ENCODE data around the gene NF2.
A peak's percentile ranks its signal among the peaks of the same experiment; 100 is the strongest.
"Not testable (repeated sequence)": the region's sequence is repeated elsewhere in the genome, so short reads cannot be mapped to it uniquely, and the experiment has no call there.

Gene NF2

DNA sequence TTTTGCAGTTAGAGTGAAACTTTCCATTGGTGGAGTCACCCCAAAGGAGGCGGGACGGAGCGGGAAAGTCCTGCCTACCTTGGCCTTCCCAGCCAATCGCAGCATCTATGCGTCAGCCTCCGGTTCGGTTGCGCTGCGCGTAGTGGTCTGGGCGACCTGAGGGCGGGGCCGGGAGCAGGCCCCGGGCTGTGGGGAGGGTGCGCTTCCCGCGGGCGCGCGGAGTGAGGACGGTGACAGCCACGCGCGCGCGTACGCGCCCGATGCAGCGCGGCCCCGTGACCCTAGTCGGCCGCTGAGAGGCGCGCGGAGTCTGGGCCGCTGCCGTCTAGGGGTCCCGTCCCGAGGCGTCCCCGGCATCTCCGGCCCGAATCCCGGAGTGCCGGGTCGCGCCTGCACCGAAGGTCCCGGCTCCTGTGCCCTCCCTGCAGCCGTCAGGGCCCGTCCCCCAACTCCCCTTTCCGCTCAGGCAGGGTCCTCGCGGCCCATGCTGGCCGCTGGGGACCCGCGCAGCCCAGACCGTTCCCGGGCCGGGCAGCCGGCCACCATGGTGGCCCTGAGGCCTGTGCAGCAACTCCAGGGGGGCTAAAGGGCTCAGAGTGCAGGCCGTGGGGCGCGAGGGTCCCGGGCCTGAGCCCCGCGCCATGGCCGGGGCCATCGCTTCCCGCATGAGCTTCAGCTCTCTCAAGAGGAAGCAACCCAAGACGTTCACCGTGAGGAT is at the start of gene NF2:
Gene NF2 (plus strand): TSS at position 276 of the 718 bp plus-strand sequence. CDS start 366 bp downstream, at position 642.
- Mint-ChIP-seq H3K36me3 (ENCODE audit: low read depth) (peaks cover 33% of the 10 kb centered on the region), H3K4me3 (peak within 1 kb of the TSS; percentile 93), H3K4me1 (ENCODE audit: low read depth) (peaks cover 33% of the 10 kb centered on the region), H3K27me3 (no peaks in the 10 kb centered on the region), H3K9me3 (no peaks in the 10 kb centered on the region), H3K27ac (peak within 1 kb of the TSS; percentile 97)
- peak; percentile 98 for DNase-seq

DNA sequence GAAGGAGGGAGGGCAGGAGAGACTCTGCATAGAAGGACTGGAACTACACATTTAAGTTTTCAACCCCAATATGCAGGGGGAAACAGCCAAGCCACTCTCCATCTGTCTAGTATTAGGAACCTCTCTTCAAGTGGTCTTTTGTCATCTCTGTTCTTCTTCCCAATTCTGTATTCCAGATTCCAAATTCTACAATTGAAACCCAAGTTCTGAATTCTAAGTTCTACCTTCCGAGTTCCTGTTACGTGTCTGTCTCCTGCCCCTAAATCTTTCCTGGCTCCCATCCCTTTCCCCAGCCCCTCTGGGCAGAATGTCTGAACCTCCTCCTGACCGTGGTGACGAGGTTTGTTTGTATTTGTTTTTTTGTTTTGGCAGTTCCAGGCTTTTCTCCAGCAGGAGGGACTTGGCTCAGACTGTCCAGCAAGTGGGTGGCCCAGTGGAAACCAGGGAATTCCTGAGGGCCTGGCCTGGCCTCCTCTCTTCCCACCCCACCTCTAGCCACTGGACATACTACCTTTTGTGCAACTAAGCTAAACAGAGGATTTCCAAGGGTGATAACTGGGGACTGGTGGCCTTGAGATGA is 48.3 kb upstream of the NF2 start:
- no peaks in the 10 kb centered on the region for H3K27me3 Mint-ChIP-seq
- peaks cover 22% of the 10 kb centered on the region for H3K4me1 Mint-ChIP-seq (ENCODE audit: low read depth)
- H3K36me3 Mint-ChIP-seq (ENCODE audit: low read depth): peaks cover 72% of the 10 kb centered on the region
- no peaks in the 10 kb centered on the region for H3K9me3 Mint-ChIP-seq
- DNase-seq: no peak
- H3K4me3 Mint-ChIP-seq: peak overlapping the region; percentile 96
- H3K27ac Mint-ChIP-seq: peak overlapping the region; percentile 98

DNA sequence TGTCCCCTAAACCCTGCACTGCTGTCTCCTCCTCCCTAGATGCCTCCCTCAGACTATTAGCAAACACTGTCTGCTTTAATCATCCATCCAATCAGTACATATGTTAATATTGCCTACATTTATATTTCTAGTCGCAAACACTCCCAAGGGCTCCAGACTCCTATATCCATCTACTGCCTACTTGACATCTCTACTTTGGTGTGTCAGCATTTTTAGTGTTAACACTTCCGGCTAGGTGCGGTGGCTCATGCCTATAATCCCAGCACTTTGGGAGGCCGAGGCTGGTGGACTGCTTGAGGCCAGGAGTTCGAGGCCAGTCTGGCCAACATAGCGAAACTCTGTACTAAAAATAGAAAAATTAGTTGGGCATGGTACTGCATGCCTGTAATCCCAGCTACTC is 44.4 kb upstream of the NF2 start:
- Mint-ChIP-seq H3K27me3 (no peaks in the 10 kb centered on the region), H3K9me3 (no peaks in the 10 kb centered on the region), H3K36me3 (ENCODE audit: low read depth) (peaks cover 71% of the 10 kb centered on the region), H3K27ac (no peak overlapping the region), H3K4me1 (ENCODE audit: low read depth) (peaks cover 4% of the 10 kb centered on the region), H3K4me3 (no peak overlapping the region)
- no peak for DNase-seq

DNA sequence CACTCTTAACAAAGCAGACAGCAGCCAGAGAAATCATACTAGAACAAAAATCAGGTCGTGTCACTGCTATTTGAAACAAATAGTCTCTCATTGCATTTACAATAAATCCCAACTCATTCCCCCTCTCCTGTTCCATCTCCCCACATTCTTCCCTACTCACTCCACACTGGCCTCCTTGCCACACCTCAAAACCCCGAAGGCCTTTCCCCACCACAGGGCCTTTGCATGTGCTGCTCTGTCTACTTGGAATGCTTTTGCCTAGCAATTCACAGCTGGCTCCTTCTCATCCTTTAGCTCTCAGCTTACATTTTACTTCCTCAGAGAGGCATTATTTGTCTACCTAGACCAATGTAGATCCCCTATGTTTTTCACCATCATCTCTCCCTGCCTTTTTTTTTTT is 43.6 kb upstream of the NF2 start:
- no peak overlapping the region for H3K27ac Mint-ChIP-seq
- no peaks in the 10 kb centered on the region for H3K9me3 Mint-ChIP-seq
- H3K36me3 Mint-ChIP-seq (ENCODE audit: low read depth): peaks cover 71% of the 10 kb centered on the region
- DNase-seq: no peak
- H3K4me3 Mint-ChIP-seq: no peak overlapping the region
- no peaks in the 10 kb centered on the region for H3K27me3 Mint-ChIP-seq
- peaks cover under 1% of the 10 kb centered on the region for H3K4me1 Mint-ChIP-seq (ENCODE audit: low read depth)

DNA sequence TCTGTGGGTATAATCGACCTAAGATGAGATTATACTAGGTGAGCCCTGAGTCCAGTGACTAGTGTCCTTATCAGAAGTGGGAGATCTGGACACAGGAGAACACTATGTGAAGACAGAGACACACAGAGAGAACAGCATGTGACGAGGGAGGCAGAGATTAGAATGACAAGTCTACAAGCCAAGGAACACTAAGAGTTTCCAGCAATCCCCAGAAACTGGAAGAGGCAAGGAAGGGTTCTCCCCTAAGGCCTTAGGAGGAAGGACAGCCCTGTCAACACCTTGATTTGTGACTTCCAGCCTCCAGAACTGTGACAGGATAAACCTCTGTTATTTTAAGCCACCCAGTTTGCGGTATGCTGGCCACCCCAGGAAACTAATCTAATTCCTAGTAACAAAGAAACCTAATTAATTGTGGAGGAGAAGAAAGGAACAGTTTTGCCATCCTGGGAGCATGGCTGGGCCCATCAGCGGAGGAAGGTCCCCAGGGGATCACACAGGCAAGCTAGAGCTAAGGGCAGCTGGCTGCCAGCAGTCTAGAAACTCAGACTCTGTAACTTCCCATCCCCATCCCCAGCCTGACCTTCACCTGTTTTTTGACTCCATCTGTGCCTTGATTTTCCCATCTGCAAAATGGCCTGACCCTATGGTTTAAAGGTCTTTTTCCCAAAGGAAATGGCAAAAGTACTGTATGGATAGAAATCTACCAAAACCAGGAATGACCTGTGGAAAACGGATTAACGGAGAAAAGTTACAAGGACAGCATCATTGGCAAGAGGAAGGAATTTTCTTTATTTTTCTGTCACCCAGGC is 39.6 kb upstream of the NF2 start:
- peaks cover 53% of the 10 kb centered on the region for H3K36me3 Mint-ChIP-seq (ENCODE audit: low read depth)
- H3K27ac Mint-ChIP-seq: no peak overlapping the region
- no peak overlapping the region for H3K4me3 Mint-ChIP-seq

DNA sequence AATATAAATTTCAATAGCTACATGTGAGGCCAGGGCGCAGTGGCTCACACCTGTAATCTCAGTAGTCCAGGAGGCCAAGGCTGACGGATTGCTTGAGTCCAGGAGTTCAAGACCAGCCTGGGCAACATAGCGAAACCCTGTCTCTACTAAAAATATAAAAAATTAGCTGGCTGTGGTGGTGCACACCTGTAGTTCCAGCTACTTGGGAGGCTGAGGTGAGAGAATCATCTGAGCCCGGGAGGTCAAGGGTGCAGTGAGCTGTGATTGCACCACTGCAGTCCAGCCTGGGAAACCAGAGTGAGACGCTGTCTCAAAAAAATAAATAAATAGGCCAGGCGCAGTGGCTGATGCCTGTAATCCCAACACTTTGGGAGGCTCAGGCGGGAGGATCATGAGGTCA is 36.9 kb upstream of the NF2 start:
- not testable (repeated sequence) for H3K27ac Mint-ChIP-seq; DNase-seq; H3K9me3 Mint-ChIP-seq; H3K4me1 Mint-ChIP-seq (ENCODE audit: low read depth); H3K4me3 Mint-ChIP-seq; H3K27me3 Mint-ChIP-seq
- peaks cover 38% of the 10 kb centered on the region for H3K36me3 Mint-ChIP-seq (ENCODE audit: low read depth)

More for the DNA sequence above, 39.6 kb upstream of the NF2 start:
- H3K27me3 Mint-ChIP-seq: no peaks in the 10 kb centered on the region
- H3K9me3 Mint-ChIP-seq: no peaks in the 10 kb centered on the region
- DNase-seq: no peak
- no peaks in the 10 kb centered on the region for H3K4me1 Mint-ChIP-seq (ENCODE audit: low read depth)

DNA sequence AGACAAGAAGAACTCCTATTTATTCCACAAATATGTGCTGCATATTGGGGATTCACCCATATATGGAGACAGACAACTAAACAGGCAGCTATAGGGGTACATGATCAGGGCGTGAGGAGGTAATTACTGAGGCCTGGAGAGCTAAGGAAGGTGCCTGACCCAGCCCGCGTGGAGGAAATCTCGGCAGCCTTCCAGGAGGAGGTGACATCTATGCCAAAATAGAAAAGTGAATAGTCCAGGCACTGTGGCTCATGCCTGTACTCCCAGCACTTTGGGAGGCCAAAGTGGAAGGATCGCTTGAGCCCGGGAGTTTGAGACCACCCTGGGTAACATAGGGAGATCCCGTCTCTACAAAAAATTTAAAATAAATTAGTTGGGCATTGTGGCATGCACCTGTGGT is 36.1 kb upstream of the NF2 start:
- no peak for DNase-seq
- no peak overlapping the region for H3K4me3 Mint-ChIP-seq
- no peaks in the 10 kb centered on the region for H3K27me3 Mint-ChIP-seq
- H3K36me3 Mint-ChIP-seq (ENCODE audit: low read depth): peaks cover 31% of the 10 kb centered on the region
- no peaks in the 10 kb centered on the region for H3K9me3 Mint-ChIP-seq
- H3K27ac Mint-ChIP-seq: no peak overlapping the region
- no peaks in the 10 kb centered on the region for H3K4me1 Mint-ChIP-seq (ENCODE audit: low read depth)

DNA sequence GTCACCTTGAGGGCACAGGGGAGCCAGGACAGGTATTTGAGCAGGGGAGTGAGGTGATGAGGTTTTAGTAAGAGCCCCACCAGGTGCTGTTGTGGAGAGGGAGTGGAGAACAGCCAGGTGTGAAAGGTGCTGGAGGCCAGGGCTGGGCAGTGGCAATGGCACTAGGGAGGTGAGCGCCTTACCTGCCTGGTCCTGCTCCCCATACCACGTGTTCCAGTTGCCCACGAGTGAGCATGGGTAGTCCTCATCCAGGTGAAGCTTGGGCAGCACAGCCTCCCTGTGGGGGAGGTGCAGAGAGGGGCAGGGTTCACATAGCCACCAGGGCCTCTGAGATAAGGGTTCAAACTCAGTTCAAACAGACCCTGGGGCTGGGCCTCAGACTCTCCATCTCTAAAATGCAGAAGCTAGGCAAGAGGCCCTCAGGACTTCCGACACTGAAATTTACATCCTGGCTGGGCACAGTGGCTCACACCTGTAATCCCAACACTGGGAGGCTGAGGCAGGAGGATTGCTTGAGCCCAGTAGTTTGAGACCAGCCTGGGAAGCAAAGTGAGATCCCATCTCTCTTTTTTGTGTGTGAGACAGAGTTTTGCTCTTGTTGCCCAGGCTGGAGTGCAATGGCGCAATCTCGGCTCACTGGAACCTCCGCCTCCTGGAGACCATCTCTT is 34.3 kb upstream of the NF2 start:
- no peak overlapping the region for H3K27ac Mint-ChIP-seq
- H3K36me3 Mint-ChIP-seq (ENCODE audit: low read depth): peaks cover 22% of the 10 kb centered on the region
- H3K27me3 Mint-ChIP-seq: no peaks in the 10 kb centered on the region
- no peaks in the 10 kb centered on the region for H3K9me3 Mint-ChIP-seq
- DNase-seq: no peak
- no peak overlapping the region for H3K4me3 Mint-ChIP-seq
- no peaks in the 10 kb centered on the region for H3K4me1 Mint-ChIP-seq (ENCODE audit: low read depth)

DNA sequence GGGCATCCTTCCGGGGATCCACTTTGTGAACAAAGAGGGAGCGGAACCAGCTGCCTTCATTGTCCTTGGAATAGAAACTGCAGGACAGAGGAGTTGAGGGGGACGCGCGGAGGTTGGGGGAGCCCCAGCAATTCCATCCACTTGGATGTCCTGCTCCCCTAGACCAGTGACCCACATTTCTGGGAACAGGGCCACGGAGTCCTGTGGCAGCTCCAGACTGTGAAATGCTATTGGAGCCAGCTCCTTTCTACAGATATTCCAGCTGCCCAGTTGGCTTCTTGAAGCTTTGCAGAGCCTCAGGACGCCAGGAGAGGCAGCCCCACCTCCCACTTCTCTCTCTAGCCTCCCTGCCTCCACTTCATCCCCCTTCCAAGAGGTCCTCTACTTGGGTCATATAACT is 33.0 kb upstream of the NF2 start:
- Mint-ChIP-seq H3K27me3 (no peaks in the 10 kb centered on the region), H3K9me3 (no peaks in the 10 kb centered on the region), H3K27ac (no peak overlapping the region), H3K36me3 (ENCODE audit: low read depth) (peaks cover 21% of the 10 kb centered on the region), H3K4me1 (ENCODE audit: low read depth) (no peaks in the 10 kb centered on the region), H3K4me3 (no peak overlapping the region)
- DNase-seq: no peak

DNA sequence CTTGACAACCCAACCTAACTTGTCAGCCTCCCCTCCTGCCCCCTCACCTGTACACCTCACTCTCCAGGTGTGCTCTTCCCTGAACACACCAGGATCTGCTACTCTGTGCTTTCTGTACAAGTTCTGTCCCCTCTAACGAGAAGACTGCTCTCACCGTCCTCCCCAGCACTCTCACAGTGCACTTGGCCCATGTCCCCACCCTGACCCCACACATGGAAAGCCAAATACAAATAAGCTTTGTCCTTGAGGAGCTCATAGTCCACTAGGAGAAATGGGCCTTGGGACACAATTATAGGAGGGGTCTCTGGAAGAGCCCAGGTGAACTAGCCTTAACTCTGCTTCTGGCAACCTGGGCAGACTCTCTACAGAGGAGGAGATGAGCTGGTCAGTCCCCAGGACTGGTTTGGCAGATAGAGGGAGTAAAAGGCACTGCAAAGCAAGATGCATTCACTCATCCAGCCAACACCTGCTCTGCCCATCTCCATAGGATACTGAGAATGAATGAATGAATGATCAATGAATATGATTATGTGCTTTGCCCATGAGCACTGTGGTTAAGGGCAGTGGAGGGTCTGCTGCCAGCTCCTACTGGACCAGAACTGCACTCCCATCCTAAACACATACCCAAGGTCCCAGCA is 32.4 kb upstream of the NF2 start:
- Mint-ChIP-seq H3K27me3 (no peaks in the 10 kb centered on the region), H3K9me3 (no peaks in the 10 kb centered on the region), H3K36me3 (ENCODE audit: low read depth) (peaks cover 21% of the 10 kb centered on the region), H3K4me1 (ENCODE audit: low read depth) (no peaks in the 10 kb centered on the region), H3K27ac (no peak overlapping the region), H3K4me3 (no peak overlapping the region)
- no peak for DNase-seq

DNA sequence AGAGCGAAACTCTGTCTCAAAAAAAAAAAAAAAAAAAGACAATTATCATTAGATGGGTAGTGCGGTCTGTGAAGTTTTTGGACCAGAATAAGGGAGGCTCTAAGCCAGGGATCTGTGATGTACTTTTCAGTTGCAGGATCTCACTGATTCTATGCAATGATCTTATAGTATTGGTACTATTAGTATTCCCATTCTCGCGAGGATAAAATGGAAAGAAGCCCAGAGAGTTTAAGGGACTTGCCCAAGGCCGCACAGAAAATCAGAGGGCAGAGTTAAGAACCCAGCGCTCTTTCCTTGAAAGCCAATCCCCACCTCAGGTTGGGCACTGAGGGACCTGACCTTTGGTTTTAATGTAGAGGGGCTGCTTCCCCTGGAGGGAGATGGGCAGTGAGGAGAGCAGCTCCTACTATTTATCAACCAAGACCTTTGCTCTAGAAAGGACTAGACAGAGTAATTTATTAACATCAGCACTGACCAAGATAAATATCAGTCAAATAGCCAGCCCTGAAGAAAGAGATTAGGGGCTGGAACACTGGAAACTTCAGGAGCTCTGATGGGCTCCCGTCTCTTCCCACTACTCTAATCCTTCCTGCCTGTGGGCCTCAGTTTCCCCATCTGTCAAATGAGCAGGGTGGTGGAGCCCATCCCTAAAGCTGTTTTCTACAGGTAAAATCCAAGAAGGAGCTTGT is 28.5 kb upstream of the NF2 start:
- H3K27me3 Mint-ChIP-seq: no peaks in the 10 kb centered on the region
- no peak overlapping the region for H3K4me3 Mint-ChIP-seq
- H3K4me1 Mint-ChIP-seq (ENCODE audit: low read depth): peaks cover 3% of the 10 kb centered on the region
- DNase-seq: no peak
- no peaks in the 10 kb centered on the region for H3K9me3 Mint-ChIP-seq
- H3K27ac Mint-ChIP-seq: no peak overlapping the region
- H3K36me3 Mint-ChIP-seq (ENCODE audit: low read depth): peaks cover 8% of the 10 kb centered on the region

DNA sequence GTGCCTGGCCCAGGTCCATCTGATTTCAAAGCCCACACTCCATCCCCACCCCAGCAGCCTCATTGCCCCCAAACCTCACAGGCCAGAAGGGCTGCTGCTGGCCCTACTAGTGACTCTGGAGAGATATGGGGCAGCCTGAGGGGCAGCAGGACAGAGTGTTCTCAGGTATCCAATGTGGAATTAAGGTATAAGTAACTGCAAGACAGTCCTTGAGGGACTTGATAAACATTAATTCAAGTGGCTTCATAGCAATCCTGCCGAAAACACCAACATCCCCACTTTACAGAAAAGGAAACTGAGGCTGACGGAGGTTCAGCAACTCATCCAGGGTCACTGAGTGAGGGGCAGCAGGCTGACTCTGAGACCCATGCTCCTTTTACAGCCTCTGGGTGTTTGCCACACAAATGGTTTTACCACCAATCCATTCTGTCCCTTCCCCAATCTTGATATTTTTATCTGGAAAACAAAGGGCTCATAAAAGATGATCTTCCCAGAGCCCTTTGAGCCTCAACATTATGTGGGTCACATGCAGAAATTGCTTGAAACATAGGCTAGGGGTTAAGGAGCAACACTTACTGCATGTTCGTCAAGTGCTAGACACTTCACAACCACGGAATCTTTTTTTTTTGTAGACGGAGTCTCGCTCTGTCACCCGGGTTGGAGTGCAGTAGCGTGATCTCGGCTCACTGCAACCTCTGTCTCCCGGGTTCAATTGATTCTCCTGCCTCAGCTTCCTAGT is 24.8 kb upstream of the NF2 start:
- Mint-ChIP-seq H3K27me3 (no peaks in the 10 kb centered on the region), H3K4me3 (no peak overlapping the region), H3K36me3 (ENCODE audit: low read depth) (peaks cover 12% of the 10 kb centered on the region), H3K9me3 (no peaks in the 10 kb centered on the region), H3K27ac (no peak overlapping the region), H3K4me1 (ENCODE audit: low read depth) (peaks cover 14% of the 10 kb centered on the region)
- DNase-seq: no peak

DNA sequence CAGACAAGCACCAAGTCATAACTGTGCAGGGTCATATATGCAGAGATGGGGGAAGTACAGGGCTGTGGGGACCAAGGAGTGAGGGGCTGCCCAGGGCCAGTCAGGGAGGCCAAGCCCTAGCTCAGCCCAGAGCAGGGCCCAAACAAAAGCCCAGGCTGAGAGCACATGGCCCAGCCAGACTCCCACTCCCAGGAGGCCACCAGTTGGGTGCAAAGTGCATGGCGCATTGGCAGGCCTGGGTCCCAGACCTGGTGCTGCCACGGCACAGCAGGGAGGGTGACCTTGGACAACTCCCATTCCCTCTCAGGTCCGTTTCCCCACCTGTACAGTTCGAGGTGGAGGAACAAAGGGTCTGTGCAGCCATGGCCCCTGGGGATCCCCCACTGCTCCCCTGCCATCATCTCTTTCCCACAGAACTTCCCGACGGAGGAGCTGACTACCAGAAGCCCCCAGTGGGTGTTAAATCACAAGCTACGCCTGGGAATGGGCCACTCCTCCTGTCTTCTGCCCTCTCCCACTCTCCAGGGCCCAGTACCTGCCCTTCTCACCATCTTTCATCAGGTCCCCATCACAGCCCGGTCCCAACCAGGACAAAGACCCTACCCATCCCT is 23.1 kb upstream of the NF2 start:
- Mint-ChIP-seq H3K4me1 (ENCODE audit: low read depth) (peaks cover 14% of the 10 kb centered on the region), H3K27me3 (no peaks in the 10 kb centered on the region), H3K36me3 (ENCODE audit: low read depth) (peaks cover 12% of the 10 kb centered on the region), H3K4me3 (peak overlapping the region; percentile 88), H3K27ac (peak overlapping the region; percentile 95), H3K9me3 (no peaks in the 10 kb centered on the region)
- DNase-seq: no peak

Data from activated T-cell treated with anti-CD3 and anti-CD28 coated beads, Interleukin-2, amount 50 U/mL, for 24 hours (primary cell).